SW480 (cell line): ENCODE data around the gene KCTD19.

ENCODE experiments used
- DNase-seq: peaks from one replicate; pipeline ENCODE4 v3.0.0-alpha.2; 2016; ENCODE audit warnings: low spot score

The KCTD19 gene

GRCh38 chr16:67258161-67258835, 68.2 kb downstream of the KCTD19 start:
- DNase-seq, result no peak

DNA sequence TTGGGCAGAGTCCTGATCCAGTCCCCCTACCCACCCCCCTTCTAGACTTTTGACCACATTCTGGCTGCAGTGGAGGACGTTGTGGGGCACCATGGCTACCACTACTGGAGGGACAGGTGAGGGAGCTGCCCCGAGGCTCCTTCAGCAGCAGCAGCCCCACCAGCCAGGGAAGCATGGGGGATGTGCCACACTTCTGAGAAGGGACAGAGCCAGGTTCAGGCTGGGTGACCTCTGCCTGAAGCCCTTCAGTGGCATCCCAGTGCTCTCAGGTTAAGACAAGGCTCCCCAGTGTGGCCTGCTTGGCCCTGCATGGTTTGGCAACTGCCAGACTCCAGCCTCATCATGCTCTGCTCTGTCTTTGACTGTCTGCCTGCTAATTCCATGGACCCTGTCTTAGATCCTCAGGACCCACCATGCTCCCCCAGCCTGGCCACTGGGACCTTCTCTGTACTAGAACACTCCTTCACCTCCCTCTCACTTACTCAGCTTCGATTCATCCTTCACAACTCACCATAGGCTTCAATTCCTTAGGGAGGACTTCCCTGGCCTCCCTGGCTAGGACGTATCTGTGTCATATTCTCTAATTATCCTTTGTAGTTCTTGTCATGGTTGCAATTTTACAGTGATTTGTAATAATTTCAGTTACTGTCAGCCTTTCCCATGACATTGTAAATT, 68.9 kb downstream of the KCTD19 start:
- no peak for DNase-seq

DNA sequence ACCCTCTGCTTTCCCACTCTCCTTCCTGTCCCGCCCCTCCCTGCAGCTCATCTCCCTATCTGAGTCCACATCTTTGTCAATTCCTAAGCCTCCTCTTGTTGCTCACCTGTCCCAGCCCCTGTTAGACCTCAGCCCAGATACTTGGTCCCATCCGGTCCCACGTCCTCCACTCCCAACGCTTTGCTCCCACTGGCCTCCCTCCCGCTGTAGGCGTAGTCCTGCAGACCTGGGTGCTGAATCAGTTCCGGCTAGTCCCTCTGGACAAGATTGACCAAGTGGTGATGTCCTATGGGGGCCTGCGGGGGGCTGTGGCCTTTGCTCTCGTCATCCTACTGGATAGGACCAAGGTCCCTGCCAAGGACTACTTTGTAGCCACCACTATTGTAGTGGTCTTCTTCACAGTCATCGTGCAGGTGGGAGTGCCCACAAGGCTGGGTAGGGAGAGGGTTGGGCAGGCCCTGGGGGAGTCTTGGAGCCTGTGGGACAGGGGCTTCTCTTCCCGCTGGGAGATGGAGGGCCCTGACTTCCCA, 69.8 kb downstream of the KCTD19 start:
- no peak for DNase-seq

GRCh38 chr16:67255553-67256221, 70.9 kb downstream of the KCTD19 start:
- DNase-seq, result no peak

- DNase-seq, result no peak
Measured at GRCh38 chr16:67254801-67255552, 71.6 kb downstream of the KCTD19 start.

GRCh38 chr16:67252609-67253497, 73.7 kb downstream of the KCTD19 start:
- DNase-seq, result no peak

DNA sequence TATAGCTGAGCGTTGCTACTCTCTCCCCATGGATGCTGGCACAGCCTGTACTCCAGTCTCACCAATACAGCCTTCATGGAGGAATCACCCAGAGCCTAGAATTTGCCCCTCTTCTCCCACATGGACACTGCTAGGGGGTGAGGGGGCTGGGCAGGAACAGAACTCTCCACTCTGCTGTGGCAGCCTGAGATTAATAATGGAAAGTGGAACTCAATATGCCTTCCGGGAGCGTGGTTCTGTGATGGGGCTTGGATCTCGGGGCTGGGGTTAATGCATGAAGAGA, 76.6 kb downstream of the KCTD19 start:
- no peak for DNase-seq

GRCh38 chr16:67249178-67250044, 77.1 kb downstream of the KCTD19 start:
- no peak for DNase-seq

- no peak for DNase-seq
Measured at GRCh38 chr16:67248401-67249177, 78.0 kb downstream of the KCTD19 start, which contains the start of gene SLC9A5. TSS of gene SLC9A5 (plus strand) at chr16:67248979. CDS start at chr16:67249015, 36 bp downstream.

- DNase-seq, result peak; percentile 41
Measured at GRCh38 chr16:67248073-67248400, 78.5 kb downstream of the KCTD19 start.

DNA sequence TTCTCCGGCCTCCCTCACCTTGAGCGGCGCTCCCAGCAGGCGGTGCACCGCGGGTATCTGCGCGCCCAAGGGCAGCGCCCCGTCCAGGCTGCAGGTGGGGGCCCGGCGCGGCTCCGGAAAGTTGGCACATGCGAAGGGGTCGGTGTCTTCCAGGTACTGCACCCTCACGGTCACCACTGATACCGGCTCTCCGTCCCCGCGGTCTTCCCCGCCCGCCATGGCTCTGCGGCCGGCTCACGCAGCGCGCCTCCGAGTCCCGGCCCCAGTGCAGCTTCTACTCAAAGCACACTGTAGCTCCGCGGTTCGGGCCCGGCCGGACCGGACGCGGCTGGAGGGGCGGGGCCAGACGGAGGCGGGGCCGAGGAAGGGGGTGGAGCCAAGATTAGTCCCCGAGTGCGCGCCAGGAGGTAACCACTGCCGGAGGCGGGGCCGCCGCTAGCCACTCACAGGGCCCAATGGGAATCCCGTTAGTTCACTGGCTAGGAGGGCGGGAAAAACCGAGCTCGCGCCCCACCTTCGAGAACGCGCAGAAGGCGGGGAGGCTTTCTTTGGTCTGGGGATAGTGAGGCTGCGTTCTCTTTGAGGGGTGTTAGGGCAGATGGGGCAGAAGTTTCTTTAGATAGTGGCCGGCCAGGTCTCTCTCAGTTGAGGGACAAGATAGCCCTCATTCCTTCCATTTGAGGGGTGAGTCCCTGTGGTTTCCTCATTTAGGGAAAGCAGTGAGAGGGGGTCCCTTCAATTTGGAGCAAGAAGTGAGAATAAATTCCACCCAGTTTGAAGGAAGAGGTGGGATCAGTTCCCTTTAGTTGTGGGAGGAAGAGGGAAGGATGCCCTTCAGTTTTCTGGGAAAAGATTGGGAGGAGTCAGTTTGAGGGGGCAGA, 79.1 kb downstream of the KCTD19 start, which contains the start of gene FHOD1:
Gene FHOD1 (minus strand): TSS at position 290 of the 881 bp plus-strand sequence. CDS start 71 bp downstream, at position 219.
- peak; percentile 85 for DNase-seq

DNA sequence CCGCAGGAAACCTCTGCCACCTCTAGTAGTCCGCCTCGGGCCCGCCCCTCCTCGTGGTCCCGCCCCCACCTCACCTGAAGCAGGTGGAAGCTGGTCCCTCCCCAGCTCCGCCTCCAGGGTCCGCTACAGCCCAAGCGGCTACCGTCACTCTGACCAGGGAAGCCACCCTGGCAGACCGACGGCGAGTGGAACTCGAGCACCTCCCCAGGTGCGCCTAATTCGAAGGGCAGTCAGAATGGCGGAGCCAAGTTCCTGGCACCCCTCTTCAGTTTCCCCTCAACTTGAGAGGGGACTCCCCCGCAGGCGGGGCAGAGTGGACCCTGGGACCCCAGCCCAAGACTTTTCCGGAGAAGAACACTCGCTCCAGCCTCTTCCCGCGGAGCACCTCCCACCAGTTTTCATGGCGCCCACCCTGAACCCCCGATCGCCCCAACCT, 79.8 kb downstream of the KCTD19 start:
- DNase-seq, result peak; percentile 90

DNA sequence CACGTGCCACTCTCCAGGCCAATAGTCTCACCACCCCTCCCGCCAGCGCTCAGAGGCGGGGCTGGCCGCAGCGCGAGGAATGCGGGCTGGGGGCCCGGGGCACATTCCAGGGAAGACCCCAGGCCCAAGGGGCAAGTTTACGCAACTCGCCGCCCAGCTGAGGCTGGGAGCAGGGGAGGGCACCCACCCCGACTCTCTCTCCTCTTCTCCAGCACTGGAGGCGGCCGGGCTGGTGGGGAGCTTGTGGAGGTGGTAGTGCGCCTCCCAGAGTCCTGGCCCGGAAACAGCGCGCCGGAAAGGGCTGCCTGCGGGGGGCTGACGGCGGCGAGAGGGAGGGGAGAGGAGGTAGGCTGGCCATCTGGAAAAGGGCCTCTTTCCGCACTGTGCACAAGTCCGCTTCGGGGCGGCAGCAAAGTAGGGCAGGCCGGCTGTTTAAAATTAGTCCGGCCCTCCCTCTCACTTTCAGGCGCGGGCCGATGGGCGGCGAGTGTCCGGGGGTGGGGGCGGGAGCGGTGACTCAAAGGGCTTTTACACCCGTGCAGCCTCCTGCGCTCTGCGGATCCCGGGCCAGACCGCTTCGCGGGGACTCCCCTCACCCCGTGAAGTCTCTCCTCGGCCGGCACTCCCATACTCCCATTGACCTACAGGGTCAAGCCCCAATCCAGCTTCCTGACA, 80.3 kb downstream of the KCTD19 start:
- DNase-seq, result peak; percentile 78

DNA sequence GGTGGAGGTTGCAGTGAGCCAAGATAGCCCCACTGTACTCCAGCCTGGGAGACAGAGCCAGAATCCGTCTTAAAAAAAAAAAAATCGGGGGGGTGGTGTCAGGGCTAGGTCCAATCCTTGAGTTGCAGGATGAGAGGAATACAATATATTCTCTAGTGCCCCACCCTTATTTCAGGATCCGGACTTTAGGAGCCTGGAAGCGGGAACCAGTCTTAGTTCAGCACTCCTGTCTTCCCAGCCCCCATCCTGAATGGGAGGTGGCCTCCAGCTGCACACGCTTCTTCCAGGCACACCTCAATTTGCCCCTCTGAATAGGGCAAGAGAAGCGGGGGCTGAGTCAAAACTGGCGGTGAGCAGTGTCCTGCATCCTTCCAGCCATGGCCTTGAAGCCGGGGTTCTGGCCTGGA, 80.9 kb downstream of the KCTD19 start:
- DNase-seq, result no peak

DNA sequence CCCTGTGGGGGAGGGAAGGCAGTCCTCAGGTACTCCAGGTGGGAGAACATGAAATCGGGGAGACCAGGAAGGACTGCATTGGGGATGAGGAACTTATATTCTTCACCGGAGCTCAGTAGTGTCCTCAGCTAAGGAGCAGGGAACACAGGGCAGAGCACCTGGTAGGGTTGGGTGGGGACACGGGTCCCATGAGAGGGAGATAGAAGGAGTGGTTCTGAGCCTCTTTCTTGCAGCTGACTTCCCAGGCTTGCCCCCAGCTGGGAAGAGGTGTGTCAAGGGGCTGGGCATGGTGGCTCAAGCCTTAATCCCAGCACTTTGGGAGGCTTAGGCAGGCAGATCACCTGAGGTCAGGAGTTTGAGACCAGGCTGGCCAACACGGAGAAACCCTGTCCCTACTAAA, 81.4 kb downstream of the KCTD19 start:
- no peak for DNase-seq

DNA sequence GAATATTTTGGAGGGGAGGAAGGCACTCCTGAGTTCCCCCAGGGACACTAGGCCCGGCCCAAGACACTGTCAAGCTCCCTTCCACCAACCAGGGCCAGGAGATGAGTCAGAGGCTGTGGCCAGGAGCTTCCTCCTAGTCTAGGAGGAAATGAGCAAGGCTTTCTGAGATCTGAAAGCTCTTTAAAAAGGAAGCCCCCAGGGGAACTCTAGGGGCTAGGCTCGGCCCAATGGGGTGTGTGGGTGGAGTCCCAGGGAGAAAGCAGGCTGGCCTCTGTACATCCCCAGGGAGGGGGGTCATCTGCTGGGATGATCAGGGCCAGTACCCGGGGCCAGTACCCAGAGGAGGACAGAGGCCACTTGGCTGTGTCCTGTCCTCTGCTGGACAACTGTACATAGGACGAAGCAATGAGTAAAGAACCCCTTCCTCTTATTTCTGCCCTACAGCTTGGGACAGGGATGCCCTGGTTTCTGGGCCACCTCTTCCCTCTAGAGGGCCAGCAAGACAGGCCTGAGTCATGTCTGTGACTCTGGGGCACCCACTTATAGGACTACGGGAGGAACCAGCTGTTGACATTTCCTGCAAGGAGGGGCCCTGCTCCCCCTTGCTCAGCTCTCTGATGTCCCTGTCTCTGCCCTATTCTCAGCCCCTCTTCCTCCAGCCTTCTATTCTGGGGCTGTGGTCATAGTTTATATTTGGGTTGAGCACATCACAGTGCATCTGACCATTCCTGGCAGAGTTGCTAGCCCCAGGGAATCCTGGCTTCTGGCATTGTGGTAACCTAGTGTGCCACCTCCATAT, 82.0 kb downstream of the KCTD19 start:
- DNase-seq, result no peak

DNA sequence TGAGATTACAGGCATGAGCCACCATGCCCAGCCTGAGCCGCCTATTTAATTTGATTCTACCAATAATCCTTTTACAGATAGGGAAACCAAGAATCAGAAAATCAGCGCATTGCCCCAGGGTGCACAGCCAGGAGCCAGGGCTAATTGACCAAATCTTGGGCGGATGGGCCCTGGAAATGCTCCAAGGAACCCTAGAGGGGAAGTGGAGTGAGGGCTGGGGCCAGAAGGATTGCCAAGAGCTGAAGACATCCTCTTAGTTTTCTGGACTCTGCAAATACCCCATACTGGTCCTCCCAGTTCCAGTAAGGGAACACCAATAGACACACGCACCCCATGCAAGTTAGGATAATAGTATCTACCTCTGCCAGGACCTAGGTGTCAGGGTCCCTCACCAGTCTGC, 83.1 kb downstream of the KCTD19 start:
- DNase-seq, result no peak
